Measurements from ENCODE around the gene TNFAIP3. TPM values are rescaled to one million over a fixed set of nuclear protein-coding genes. Genes with fewer than 3 reads are reported as not detected.

Gene TNFAIP3
- total and polyA plus RNA-seq, 2 of the 8 experiments (the other 6 are each of a cell fraction or from before 2014, with no cell fraction given): 1.6 to 2.0 TPM

DNA sequence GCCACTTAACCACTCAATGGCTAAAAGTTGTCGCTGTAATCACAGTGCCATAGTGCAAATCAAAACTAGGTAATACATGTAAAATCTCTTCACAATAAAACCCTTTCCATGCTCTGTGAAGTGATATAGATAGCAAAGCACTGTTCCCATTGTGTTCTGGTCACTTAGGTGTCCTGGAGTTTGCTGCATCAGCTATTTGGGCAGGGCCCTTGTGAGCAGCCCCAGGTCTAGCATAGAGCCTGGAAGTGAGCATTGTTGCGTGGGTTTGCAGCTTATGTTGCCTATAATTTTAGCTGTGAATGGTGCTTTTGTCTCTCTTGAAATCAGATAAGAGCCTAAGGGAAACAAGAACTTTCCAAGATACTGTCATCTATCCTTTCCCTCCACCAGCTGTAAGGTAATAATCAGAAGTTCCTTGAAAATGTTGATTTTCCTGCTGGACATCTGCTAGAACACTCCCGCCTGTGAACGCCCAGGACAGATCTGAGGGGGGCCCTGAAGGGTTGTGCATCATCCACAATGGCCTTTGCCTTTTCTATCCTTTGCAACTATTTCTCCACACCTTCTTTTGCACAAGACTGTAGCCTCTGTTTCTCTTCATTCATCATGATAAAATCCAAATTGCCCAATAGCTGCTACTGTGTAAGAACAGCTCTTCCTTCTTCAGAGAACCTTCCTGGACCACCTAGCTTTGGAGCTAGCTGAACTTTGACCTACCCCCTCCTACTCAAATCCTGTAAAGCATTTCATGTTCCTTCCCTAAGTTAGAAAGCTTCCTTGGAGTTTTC lies 57.0 kb downstream of the TNFAIP3 start (continued):
- TF ChIP-seq GTF2F1 (IDR thresholded peaks at IDR 0.05; ENCODE audit: borderline replicate concordance, low read depth, low read length): no peak
